ENCODE data around the gene LRP3.
"Not testable (repeated sequence)": the region's sequence is repeated elsewhere in the genome, so short reads cannot be mapped to it uniquely, and the experiment has no call there.

LRP3 gene

DNA sequence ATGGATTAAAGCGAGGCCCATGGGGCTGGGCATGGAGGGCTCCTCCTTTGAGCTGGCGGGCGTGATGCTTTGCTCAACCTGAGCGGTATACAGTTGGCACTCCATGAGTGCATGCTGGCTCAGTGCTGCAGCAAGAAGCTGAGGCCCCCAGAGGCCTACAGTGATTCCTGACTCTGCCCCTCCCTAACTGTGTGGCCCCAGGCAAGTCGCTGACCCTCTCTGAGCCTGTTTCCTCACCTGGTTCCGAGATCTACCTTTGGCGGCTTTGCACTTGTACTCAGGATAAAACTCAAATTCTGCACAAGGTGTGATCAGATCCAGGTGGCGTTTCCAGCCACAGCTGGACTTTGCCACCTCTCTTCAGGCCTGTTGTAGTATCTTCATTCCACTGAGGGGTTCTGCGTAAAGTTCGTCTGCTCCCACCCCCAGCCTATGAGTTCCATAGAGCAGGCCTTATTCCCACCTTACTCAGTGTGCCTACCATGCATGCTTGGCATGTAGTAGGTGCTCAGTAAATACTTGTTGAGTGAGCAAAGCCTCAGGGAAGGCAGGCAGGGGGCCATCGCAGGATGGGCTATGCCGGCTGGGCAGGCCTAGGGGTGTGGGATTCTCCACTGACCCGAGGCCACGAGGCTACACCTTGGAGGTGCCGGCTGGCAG, 7.9 kb downstream of the LRP3 start:
- no peak for DNase-seq (ENCODE audit: extremely low read depth in 1 of 2, low read depth in 1 of 2)

DNA sequence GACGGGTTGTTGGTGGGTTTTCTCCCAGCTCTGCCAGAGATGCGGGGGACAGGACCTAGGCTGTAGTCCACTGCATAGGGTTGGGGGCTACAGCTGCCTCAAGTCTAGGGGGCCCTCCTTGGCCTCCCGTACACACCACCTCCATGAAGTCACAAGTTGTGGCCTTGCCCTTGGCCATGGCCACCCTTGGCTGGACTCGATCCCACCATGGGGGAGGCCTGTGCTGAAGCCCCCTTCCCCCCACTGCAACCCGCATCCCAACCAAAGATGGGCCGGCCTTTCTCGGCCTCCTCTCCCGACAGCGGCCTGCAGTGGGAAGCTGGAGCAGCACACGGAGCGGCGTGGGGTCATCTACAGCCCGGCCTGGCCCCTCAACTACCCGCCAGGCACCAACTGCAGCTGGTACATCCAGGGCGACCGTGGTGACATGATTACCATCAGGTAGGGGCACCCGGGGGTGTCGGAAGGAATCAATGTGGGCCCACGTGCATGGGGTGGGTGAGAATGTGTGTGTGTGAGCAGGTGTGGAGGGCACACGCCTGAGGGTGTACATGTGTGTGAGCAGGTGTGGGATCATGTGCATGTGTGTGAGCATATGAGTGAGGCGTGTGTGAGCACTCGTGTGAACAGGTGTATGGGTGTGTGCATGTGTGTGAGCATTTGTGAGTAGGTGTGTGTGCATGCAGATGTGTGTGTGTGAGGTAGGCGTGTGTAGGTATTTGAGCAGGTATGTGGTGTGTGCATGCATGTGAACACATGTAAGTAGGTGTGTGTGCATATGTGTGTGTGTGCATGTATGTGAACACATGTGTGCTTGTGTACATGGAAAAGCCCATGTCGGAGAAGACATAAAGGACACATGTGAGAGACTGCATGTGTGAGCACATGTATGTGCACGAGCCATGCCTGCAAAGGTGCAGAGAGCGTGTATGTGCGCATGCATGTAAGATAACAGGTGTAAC, 8.7 kb downstream of the LRP3 start:
- no peak for DNase-seq (ENCODE audit: extremely low read depth in 1 of 2, low read depth in 1 of 2)

GRCh38 chr19:33203529-33203928, 9.4 kb downstream of the LRP3 start:
- DNase-seq (ENCODE audit: extremely low read depth in 1 of 2, low read depth in 1 of 2) = no peak

GRCh38 chr19:33204136-33204973, 10.2 kb downstream of the LRP3 start:
- no peak for DNase-seq (ENCODE audit: extremely low read depth in 1 of 2, low read depth in 1 of 2)

GRCh38 chr19:33205110-33205509, 11.0 kb downstream of the LRP3 start:
- no peak for DNase-seq (ENCODE audit: extremely low read depth in 1 of 2, low read depth in 1 of 2)

DNA sequence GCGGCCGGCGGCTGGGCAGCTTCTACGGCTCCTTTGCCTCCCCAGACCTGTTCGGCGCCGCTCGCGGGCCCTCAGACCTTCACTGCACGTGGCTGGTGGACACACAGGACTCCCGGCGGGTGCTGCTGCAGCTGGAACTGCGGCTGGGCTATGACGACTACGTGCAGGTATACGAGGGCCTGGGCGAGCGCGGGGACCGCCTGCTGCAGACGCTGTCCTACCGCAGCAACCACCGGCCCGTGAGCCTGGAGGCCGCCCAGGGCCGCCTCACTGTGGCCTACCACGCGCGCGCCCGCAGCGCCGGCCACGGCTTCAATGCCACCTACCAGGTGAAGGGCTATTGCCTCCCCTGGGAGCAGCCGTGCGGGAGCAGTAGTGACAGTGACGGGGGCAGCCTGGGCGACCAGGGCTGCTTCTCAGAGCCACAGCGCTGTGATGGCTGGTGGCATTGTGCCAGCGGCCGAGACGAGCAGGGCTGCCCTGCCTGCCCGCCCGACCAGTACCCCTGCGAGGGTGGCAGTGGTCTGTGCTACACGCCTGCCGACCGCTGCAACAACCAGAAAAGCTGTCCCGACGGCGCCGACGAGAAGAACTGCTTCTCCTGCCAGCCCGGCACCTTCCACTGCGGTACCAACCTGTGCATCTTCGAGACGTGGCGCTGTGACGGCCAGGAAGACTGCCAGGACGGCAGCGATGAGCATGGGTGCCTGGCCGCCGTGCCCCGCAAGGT, 11.6 kb downstream of the LRP3 start:
- no peak for DNase-seq (ENCODE audit: extremely low read depth in 1 of 2, low read depth in 1 of 2)

- DNase-seq (ENCODE audit: extremely low read depth in 1 of 2, low read depth in 1 of 2) = no peak
Observed at GRCh38 chr19:33206261-33207039, 12.3 kb downstream of the LRP3 start.

GRCh38 chr19:33207040-33207620, 13.0 kb downstream of the LRP3 start:
- no peak for DNase-seq (ENCODE audit: extremely low read depth in 1 of 2, low read depth in 1 of 2)

DNA sequence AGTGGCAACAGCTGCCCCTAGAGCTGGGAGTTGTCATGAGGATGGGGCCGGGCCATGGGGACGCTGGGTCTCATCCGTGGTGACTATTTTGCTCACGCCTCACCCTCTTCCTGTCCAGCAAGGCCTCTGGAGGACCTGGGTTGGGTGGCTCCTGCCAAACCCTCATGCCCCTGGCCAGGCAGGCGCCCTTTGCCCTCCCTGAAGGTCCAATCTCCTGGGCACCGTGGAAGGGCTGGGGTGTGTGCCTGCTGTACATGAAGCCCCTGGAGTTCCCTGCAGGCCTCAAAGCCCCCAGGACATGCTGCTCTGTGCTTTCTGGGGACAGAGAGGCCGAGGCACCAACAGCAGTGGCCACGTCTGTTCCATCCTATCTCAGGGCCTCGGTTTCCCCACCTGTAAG, 13.8 kb downstream of the LRP3 start:
- DNase-seq (ENCODE audit: extremely low read depth in 1 of 2, low read depth in 1 of 2) = no peak

GRCh38 chr19:33208371-33208895, 14.3 kb downstream of the LRP3 start:
- DNase-seq (ENCODE audit: extremely low read depth in 1 of 2, low read depth in 1 of 2) = no peak

DNA sequence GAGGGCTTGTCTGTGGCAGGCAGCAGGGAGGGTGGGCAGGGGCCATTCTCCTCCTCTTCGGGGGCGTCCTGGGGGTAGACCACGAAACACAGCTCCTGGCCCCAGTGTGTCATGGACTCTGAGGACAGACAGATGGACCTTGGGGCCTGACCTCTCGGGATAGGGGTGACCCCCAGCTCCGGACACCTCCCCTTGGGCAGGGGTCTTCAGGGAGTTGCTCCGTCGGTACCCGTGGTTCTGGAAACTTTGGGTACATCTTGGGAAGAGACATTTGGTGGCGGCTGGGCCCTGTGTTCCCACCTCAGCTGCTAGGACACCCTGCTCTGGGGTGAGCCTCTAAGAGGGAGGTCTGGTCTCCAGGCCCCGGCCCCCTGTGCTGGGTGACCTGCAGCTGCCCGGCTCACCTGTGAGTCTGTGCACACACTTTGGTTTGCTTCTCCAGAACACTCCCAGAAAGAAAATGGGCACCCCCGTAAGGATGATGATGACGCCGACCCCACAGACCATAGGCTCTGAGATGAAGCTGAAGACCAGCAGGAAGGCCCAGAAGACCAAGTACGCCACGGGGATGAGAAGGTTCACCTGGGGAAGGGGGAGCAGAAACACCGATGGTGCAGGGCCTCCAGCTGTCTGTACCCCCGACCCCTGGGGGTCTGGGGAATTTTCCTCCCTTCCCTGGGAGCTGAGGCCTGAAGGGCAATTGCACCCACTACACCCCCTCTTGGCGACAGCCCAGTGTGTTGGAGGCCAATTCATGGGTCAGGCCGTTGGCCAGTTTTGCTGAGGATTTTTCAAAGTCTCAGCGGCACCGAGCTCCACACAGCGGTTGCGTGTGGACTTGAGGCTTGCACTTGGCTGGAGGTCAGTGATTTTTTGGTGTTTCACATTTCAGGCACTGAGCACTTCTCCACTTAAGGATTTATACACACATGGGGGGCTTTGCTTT, 15.0 kb downstream of the LRP3 start:
- no peak for DNase-seq (ENCODE audit: extremely low read depth in 1 of 2, low read depth in 1 of 2)

- DNase-seq (ENCODE audit: extremely low read depth in 1 of 2, low read depth in 1 of 2) = not testable (repeated sequence)
Observed at GRCh38 chr19:33209850-33210230, 15.7 kb downstream of the LRP3 start.

GRCh38 chr19:33210266-33210940, 16.3 kb downstream of the LRP3 start:
- no peak for DNase-seq (ENCODE audit: extremely low read depth in 1 of 2, low read depth in 1 of 2)

- DNase-seq (ENCODE audit: extremely low read depth in 1 of 2, low read depth in 1 of 2) = no peak
Observed at GRCh38 chr19:33211794-33212435, 17.8 kb downstream of the LRP3 start.

DNA sequence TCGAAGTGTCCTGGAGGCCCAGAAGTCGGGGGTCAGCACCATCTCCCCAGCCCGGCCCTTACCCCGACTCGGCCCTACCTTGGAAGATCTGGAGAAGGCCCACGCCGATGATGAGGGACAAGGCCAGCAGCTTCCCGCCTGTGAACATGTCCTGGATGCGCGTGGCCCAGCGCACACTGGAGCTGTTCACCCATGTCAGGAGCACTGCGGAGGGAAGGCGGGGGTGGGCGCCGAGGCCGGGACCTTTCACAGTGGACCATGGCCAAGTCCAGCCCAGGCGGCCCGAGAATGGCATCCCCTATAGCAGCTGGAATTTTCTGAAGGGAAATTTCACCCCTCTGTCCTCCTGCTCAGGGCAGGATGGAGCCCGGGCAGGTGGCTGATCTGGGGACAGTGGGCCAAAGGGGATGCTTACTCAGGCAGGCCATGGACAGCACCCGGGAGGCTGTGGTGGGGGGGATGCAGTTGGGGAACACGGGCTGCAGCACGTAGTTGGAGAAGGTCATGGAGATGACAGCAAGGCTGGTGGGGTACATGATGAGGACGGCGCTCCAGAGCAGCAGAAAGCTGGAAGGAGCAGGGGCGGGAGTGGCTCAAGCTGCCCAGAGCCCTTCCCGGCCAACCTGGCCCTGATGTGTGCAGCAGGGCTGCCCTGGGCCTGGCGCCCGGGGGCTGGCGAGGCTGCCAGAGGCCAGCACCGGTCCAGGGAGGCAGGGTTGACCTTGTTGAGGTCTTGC, 18.5 kb downstream of the LRP3 start:
- DNase-seq (ENCODE audit: extremely low read depth in 1 of 2, low read depth in 1 of 2) = no peak

DNA sequence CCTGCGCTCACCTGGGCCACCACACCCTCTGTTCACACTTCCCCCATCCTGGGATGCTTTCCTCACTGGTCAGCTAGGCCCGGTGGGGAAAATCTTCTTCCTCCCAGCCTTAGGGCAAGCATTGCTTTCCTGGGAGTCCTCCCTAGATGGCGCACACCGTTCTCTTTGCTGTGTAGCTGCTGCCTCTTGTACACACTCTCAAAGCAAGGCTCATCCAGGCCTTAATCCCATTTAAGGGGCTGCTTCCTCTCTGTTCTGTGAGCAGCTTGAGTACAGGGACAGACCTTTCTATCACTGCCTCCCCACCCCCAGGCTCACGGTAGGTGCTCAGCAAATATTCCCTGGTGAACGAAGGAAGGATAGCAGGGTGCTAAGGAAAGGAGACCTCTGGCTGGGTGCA, 20.5 kb downstream of the LRP3 start:
- no peak for DNase-seq (ENCODE audit: extremely low read depth in 1 of 2, low read depth in 1 of 2)

All from activated CD8-positive, alpha-beta memory T cell treated with anti-CD3 and anti-CD28 coated beads for 1 hour (primary cell).